GM21576 (cell line): ENCODE data around the gene RALGPS2.

ENCODE experiments used
- ATAC-seq: cut with Tn5 transposase; IDR thresholded peaks from one replicate; pipeline ENCODE4 v1.9.1; 2021; ENCODE audit warnings: mild to moderate bottlenecking, moderate library complexity; ENCODE audit not compliant: unreplicated experiment

Gene RALGPS2, protein sequence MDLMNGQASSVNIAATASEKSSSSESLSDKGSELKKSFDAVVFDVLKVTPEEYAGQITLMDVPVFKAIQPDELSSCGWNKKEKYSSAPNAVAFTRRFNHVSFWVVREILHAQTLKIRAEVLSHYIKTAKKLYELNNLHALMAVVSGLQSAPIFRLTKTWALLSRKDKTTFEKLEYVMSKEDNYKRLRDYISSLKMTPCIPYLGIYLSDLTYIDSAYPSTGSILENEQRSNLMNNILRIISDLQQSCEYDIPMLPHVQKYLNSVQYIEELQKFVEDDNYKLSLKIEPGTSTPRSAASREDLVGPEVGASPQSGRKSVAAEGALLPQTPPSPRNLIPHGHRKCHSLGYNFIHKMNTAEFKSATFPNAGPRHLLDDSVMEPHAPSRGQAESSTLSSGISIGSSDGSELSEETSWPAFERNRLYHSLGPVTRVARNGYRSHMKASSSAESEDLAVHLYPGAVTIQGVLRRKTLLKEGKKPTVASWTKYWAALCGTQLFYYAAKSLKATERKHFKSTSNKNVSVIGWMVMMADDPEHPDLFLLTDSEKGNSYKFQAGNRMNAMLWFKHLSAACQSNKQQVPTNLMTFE

GRCh38 chr1:178724728-178725465 is at the start of gene RALGPS2:
Gene RALGPS2, plus strand, starts transcription at chr1:178725244. Its CDS starts 51,521 bp downstream, at chr1:178776765.
- peak; percentile 59 for ATAC-seq

DNA sequence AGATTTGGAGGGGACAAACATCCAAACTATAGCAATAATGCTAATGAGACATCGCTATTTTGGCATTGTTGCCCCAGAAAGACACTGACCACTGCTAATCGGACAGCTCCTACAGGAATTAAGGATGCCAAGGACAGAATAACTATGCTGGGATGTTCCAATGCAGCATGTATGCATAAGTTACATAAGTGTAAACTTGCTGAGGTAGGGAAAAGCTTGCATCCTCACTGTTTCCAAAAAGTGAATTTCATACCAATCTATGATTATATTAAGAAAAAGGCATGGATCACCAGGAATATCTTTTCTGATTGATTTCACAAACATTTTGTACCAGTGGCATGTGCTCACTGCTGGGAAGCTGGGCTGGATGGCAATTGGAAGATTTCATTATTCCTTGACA is 45.8 kb upstream of the RALGPS2 start:
- no peak for ATAC-seq

DNA sequence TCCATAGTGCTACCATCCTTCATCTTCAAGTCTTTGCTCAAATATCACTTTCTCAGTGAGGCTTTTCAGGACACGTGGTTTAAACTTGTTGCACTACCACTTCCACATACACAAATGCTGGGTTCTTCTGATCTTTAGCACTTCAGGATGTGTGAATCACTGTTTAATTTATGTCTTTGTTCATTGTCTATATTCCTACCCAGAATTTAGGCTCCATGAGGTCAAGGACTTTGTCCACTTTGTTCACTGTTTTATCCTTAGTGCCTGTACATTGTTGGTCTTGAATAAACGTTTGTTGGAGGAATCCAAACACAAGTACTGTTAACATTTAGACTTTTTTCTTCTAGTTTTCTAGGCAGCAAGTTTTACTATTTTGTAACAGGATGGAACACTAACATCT is 42.6 kb upstream of the RALGPS2 start:
- ATAC-seq, result no peak

DNA sequence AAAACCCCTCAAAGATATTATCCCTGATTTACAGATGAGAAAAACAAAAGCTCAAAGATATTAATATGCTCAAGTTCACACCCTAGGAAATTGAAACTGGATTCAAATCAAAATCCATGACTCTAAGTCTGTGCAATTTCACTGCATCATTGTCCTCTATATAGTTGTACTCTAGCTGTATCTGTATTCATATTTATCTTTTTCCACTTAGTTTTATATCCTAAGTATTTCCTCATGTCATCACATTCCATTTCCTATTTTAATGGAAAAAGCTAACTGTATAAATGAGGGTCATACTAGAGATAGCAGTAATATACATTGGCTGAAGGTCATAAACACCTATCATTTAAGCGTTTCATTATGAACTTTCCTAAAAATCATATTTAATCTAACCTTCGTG is 42.2 kb upstream of the RALGPS2 start:
- no peak for ATAC-seq

- no peak for ATAC-seq
These were observed 41.8 kb upstream of the RALGPS2 start for GRCh38 chr1:178683291-178683690.

- no peak for ATAC-seq
These were observed 40.9 kb upstream of the RALGPS2 start for GRCh38 chr1:178684111-178684510.

GRCh38 chr1:178684542-178685000 is 40.5 kb upstream of the RALGPS2 start:
- peak; percentile 72 for ATAC-seq

DNA sequence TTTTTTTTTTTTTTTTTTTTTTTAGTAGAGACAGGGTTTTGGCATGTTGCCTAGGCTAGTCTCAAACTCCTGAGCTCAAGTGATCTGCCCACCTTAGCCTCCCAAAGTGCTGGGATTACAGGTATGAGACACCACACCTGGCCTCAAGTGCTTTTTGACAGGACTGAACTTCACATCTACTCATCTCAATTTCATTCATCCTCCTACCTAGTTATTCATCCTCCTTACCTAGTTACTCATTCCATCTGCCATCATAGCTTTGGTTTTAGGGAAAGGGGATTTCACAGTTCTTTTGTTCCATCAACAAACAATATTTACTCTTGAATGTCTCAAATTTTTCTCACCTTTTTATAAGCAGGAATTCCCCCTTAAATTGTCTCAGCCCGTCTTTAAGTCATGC is 38.6 kb upstream of the RALGPS2 start:
- no peak for ATAC-seq

DNA sequence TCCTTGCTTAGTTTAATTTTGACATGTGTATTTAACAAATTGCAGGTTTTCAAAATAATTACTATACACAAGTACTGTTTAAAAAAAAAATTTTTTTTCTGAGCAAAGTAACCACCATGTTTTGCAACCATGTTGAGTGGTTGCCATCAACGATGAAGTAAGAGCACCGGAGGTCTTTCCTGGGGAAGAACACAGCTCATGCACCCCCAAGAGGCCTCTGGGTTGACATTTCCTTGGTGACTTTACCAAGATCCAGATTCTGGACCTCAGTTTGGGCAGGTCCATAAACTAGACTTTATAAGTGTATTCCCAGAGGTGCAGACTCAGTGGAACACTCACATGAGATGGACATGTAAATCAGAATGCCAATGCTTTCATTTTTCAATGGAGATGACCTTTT is 36.8 kb upstream of the RALGPS2 start:
- ATAC-seq, result no peak

DNA sequence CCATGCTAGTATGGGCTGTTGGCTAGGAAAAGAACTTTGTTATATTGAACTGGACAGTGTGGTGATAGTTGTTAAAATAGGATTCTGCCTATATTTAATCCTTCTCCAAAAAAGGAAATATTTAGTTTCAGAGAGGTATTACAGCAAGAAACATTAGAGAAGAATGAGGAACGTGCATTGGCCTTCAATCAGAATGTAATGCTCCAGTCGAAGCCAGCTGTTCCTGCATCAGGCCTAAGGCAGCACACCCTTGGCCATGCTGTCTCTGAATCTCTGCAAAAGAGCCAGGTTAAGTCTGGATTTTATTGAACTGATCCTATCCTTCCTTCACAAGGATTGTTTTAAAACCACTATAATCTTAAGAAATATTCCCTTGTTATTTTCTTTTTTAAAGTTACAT is 35.3 kb upstream of the RALGPS2 start:
- ATAC-seq, result no peak

GRCh38 chr1:178690496-178690895 is 34.5 kb upstream of the RALGPS2 start:
- no peak for ATAC-seq

- no peak for ATAC-seq
These were observed 32.3 kb upstream of the RALGPS2 start for GRCh38 chr1:178692564-178693327.

DNA sequence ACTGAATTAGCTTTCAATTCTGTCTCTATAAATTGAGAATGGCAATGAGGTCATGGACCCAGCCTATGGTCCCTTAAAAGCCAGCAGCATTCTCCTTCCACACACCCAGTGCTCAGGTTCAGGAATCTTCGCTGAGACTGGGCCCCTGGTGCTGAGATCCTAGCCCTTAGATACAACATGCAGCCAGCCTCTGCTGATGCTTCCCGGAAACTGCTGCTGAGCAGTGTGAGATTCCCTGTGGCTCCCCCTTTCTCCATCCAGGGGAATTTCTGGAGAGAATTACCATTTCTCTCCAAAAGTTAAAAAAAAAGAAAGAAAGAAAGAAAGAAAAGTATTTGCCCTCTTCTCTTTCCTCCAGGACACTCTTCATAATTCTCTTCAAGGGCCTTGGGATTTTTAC is 31.7 kb upstream of the RALGPS2 start:
- no peak for ATAC-seq

GRCh38 chr1:178694923-178695525 is 30.0 kb upstream of the RALGPS2 start:
- no peak for ATAC-seq

GRCh38 chr1:178702146-178702545 is 22.9 kb upstream of the RALGPS2 start:
- no peak for ATAC-seq

DNA sequence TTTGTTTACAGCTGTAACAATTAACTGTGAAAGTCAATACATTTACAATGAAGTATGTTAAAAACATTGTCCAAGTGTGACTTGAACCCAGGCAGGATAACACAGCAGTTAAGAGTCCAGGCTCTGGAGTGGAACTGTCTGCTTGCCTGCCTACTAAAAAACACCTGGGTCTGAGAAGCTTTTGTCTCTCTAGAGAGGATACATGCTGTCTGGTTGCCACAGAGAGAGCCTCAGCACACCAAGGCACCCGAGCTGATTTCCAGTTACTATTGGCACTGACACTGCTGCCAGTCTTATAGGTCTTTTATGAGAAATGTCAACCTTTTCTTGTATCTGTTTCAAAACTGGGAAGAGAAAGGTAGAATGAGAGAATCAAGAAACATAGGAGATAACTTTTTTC is 20.2 kb upstream of the RALGPS2 start:
- no peak for ATAC-seq

DNA sequence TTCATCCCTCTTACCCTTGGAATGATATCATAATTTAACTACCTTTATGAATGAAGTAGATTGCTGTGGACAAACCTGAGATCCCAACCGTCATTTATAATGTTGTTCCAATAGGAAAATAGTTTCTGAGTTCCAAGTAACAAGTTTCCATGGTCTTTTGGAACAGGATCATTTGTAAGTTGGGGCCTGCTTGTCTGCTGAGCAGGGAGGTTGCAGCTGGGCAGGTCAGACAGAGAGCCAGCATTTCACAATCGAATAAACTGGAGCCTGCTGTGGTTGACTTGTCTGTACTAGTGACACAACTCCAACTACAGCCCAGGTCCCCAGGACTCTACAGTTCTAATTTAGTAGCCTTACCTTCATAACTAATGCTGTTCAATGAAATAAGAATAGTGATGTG is 18.6 kb upstream of the RALGPS2 start:
- ATAC-seq, result no peak

DNA sequence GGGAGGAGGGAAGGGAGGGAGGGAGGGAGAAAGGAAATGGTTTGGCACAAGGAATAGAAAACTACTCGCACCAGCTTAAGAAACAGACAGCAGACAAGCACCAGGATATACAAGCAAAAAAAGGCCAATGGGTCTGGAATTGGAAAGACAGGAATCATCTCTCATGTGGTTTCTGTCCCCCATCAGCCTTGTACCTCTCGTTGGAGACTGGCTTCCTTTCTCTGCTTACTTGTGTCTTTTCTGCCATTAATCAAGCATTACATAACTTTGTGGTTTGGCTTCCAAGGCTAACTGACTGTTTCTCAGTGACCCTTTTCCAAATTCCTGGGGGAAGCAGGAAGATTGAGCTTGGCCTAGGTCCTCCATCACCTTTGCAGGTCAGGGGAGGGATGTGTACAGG is 11.8 kb upstream of the RALGPS2 start:
- ATAC-seq, result no peak

DNA sequence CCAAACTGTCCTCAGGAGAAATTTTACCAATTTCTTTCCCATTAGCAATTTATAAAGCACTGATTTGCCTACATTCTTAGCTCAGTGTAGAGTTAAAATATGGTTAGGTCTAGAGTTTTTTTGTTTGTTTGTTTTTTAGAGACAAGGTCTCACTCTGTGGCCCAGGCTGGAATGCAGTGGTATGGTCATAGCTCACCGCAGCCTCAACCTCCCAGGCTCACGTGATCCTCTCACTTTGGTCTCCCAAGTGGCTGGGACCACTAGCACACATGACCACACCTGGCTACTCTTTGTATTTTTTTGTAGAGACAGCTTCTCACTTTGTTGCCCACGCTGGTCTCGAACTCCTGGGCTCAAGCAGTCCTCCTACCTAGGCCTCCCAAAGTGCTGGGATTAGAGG is 10.6 kb upstream of the RALGPS2 start:
- no peak for ATAC-seq

DNA sequence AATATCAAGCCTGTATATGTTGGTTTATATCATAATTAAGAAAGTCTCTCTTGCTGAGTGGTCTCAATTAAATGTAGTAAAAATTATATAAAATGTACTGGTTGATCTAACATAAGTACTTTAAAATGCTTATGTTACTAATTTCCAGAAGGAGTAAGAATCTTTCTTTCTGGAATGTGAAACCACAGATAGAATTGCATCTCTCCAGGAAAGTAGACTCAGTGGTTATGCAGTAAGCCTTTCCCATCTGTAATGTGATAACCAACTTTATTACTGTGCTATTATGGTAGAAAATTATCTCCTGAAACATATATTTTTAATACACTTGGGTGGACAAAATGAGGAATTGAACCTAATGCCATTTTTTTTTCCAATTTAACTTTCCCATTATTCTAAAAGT is 8.9 kb upstream of the RALGPS2 start:
- no peak for ATAC-seq

- ATAC-seq, result no peak
These were observed 6.5 kb upstream of the RALGPS2 start for GRCh38 chr1:178718520-178718919.
